ENCODE measurements around the gene ULBP2. TPM values are rescaled to one million over a fixed set of nuclear protein-coding genes. Genes with fewer than 3 reads are reported as not detected.
"Not testable (repeated sequence)": the region's sequence is repeated elsewhere in the genome, so short reads cannot be mapped to it uniquely, and the experiment has no call there.

Gene ULBP2
- total RNA-seq, 2 experiments from 2014 or later: 0.60 to 2.6 TPM

- H3K4me2 ChIP-seq (ENCODE audit: low read length): no peak overlapping the region
- H3K4me3 ChIP-seq (ENCODE audit: low read depth, low read length, poor library complexity, severe bottlenecking): no peak overlapping the region
- H3K79me2 ChIP-seq (ENCODE audit: insufficient read depth, low read depth, low read length): no peaks in the 10 kb centered on the region
- no peak overlapping the region for H2AFZ ChIP-seq (ENCODE audit: low read length)
- no peak for DNase-seq (ENCODE audit: low spot score)
- no peaks in the 10 kb centered on the region for H3K4me1 ChIP-seq (ENCODE audit: insufficient read depth, low read length, poor library complexity, severe bottlenecking)
- H3K9me3 ChIP-seq (ENCODE audit: low read length): 0 out of 2 replicates have a peak, but pooled peaks cover 10% of the 10 kb centered on the region
- no peaks in the 10 kb centered on the region for H4K20me1 ChIP-seq (ENCODE audit: insufficient read depth, low read length)
- intact Hi-C loops (cut with micrococcal nuclease; ENCODE audit: unreplicated experiment): no loop called here
- ChIA-PET POLR2A (no interaction called here), CTCF (ENCODE audit: unreplicated experiment) (no interaction called here)
- no peak for TF ChIP-seq CTCF (conservative IDR thresholded peaks at IDR 0.05; ENCODE audit: low read length)
- no peak for TF ChIP-seq EZH2phosphoT487 (IDR thresholded peaks at IDR 0.05; ENCODE audit: borderline replicate concordance, low read depth, low read length)
- BruUV-seq (replicated peaks): no TSS peak
- H3K27ac ChIP-seq (ENCODE audit: low read depth, low read length, poor library complexity, severe bottlenecking): no peak overlapping the region
- no peaks in the 10 kb centered on the region for H3K36me3 ChIP-seq (ENCODE audit: insufficient read depth, low read length)
- H3K9me2 ChIP-seq (ENCODE audit: insufficient read depth, low read length): no peaks in the 10 kb centered on the region
Measured at GRCh38 chr6:149909701-149910470, 31.9 kb upstream of the ULBP2 start.

- intact Hi-C loops (cut with micrococcal nuclease; ENCODE audit: unreplicated experiment): no loop called here
- Histone ChIP-seq H4K20me1 (ENCODE audit: insufficient read depth, low read length) (no peaks in the 10 kb centered on the region), H3K36me3 (ENCODE audit: insufficient read depth, low read length) (no peaks in the 10 kb centered on the region), H2AFZ (ENCODE audit: low read length) (no peak overlapping the region), H3K4me2 (ENCODE audit: low read length) (no peak overlapping the region), H3K9me2 (ENCODE audit: insufficient read depth, low read length) (no peaks in the 10 kb centered on the region), H3K4me3 (ENCODE audit: low read depth, low read length, poor library complexity, severe bottlenecking) (no peak overlapping the region), H3K9me3 (ENCODE audit: low read length) (0 out of 2 replicates have a peak, but pooled peaks cover 10% of the 10 kb centered on the region), H3K27ac (ENCODE audit: low read depth, low read length, poor library complexity, severe bottlenecking) (no peak overlapping the region), H3K4me1 (ENCODE audit: insufficient read depth, low read length, poor library complexity, severe bottlenecking) (no peaks in the 10 kb centered on the region), H3K79me2 (ENCODE audit: insufficient read depth, low read depth, low read length) (no peaks in the 10 kb centered on the region)
- no peak for TF ChIP-seq CTCF (conservative IDR thresholded peaks at IDR 0.05; ENCODE audit: low read length)
- TF ChIP-seq EZH2phosphoT487 (IDR thresholded peaks at IDR 0.05; ENCODE audit: borderline replicate concordance, low read depth, low read length): no peak
- POLR2A ChIA-PET: no interaction called here
- CTCF ChIA-PET (ENCODE audit: unreplicated experiment): no interaction called here
- no TSS peak for BruUV-seq (replicated peaks)
- DNase-seq (ENCODE audit: low spot score): no peak
Measured at GRCh38 chr6:149910721-149911151, 31.1 kb upstream of the ULBP2 start.

- H3K4me3 ChIP-seq (ENCODE audit: low read depth, low read length, poor library complexity, severe bottlenecking); intact Hi-C loops (cut with micrococcal nuclease; ENCODE audit: unreplicated experiment); H3K4me1 ChIP-seq (ENCODE audit: insufficient read depth, low read length, poor library complexity, severe bottlenecking); DNase-seq (ENCODE audit: low spot score); H3K36me3 ChIP-seq (ENCODE audit: insufficient read depth, low read length); H3K4me2 ChIP-seq (ENCODE audit: low read length); H3K9me2 ChIP-seq (ENCODE audit: insufficient read depth, low read length); BruUV-seq (replicated peaks); H3K9me3 ChIP-seq (ENCODE audit: low read length); H3K79me2 ChIP-seq (ENCODE audit: insufficient read depth, low read depth, low read length); H4K20me1 ChIP-seq (ENCODE audit: insufficient read depth, low read length); H3K27ac ChIP-seq (ENCODE audit: low read depth, low read length, poor library complexity, severe bottlenecking); H2AFZ ChIP-seq (ENCODE audit: low read length): not testable (repeated sequence)
- ChIA-PET POLR2A (interaction anchor here (0.6 kb wide), 1 partner anchor 479 kb away, joined by 4 read pairs; no protein-coding TSS in a partner anchor), CTCF (ENCODE audit: unreplicated experiment) (interaction anchor here (0.6 kb wide), 1 partner anchor 81 kb away, joined by 3 read pairs; no protein-coding TSS in a partner anchor)
Measured at GRCh38 chr6:149912680-149913079, 29.1 kb upstream of the ULBP2 start.
